ENCODE measurements around the gene CCDC116.
"Not testable (repeated sequence)": the region's sequence is repeated elsewhere in the genome, so short reads cannot be mapped to it uniquely, and the experiment has no call there.

Gene CCDC116

DNA sequence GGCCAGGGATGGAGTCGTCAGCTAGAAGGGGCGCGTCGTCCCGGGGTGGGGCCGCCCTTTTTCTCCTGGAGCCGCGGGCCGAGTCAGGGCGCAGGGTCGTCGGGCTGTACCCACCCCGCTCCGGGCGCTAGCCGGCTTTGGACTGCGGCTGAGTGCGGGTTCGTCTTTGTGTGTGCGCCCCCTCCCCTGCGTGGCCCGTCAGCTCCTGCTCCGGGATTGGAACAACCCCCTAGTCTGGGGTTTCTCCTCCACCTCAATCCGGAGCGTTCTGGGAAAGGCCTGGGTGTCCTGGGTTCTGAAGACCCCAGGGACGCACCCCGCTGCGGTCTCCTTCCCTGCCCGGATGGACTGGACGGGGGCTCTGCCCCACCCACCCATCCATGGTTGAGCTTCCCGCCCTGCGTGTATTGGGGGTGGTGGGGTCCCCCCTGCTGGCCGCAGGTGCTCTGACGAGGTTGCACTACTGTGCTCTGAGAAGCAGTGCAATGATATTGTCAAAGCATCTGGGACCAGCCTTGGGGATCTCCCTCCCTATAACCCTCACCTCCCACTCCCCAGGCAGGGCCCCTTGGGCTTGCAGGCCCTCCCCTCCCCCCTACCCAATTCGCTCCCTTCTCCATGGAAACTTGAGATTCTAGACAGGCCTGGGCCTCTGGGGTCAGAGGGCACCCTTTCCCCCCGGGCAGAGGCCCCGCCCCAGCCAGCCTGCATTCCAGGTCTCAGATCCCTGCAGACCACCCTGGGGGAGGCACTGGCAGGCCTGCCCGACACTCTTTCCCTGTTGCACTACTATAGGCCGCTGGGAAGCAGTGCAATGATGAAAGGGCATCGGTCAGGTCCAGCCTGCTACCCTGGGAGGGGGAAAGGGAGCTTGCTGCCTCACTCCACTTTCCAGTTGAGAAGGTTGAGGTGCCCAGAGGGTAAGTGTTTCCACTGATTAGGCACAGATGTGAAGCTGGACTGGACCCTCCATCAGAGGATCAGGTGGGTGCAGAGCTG, 20.3 kb downstream of the CCDC116 start:
- no peak for DNase-seq

DNA sequence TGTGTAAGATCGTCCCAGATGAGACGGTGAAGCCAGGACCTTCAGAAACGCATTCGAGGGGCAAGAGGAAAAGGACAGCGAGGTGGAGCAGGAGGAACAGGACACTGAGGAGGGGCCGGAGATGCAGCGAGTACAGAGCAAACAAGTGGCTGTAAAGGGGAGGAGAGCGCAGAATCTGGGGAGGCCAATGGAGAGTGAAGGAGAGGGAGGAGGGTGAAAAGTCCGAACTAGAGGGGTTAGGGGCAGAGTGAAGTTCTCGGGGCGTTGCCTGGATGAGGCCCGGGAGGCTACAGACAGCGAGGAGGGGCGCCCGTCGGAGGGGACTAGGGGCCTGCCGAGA, 24.4 kb downstream of the CCDC116 start:
- no peak for DNase-seq

DNA sequence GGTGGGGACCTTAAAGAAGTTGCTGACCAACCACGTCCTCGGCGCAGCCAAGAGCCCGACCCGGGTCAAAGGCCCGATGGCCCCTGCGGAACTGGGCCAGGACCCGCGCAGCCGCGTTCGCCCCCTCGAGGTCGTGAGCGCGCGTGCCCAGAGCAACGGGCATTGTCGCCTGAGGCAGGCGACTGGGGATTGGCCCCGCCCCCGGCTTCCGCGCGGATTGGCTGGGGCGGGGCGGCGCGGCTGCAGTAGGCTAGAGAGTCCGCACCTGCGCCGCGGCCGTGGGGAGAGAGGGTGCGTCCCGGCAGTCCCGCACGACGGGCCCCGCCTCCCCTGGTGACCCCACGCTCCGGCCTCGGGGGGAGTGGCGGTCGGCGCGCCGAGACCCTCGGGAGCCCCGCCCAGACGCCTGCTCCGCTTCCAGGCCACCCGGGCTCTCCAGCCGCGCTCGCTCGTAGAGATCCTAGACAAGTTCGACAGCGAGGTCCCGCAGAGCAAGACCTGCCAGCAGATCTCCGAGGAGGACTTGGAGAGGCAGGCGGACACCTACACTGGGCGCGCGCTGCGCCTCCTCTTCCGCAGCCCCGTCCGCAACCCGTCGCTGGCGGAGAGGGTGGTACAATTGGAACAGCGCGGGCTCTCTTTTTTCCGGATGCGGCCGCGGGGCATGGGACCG, 24.9 kb downstream of the CCDC116 start:
- DNase-seq: no peak

DNA sequence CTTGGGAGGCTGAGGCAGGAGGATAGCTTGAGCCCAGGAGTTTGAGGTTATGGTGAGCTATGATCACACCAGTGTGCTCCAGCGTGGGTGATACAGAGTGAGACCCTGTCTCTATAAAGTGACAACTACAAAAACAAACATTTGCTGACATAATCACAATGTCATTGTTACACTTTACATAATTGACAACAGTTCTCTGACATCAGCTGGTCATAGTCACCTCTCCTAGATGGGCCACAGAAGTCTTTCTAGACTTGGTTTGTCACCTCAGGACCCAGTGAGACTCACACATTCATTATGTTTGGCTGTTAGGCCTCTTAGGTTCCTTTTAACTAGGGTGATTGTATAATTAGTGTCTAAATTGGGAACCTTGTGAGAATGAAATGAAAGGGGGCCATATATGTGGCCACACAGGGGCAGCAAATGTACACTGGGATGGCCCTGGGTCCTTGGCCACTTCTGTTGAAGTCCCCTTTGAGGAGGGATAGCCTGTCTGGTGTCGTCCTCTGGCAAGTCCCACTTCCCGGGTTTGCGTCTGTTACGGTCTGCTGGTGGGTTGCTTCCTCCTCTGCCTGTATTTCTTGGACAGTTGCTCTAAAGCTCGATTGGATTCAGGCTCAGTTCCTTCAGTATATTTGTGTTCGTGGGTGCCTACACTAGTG, 27.4 kb downstream of the CCDC116 start:
- DNase-seq: no peak

DNA sequence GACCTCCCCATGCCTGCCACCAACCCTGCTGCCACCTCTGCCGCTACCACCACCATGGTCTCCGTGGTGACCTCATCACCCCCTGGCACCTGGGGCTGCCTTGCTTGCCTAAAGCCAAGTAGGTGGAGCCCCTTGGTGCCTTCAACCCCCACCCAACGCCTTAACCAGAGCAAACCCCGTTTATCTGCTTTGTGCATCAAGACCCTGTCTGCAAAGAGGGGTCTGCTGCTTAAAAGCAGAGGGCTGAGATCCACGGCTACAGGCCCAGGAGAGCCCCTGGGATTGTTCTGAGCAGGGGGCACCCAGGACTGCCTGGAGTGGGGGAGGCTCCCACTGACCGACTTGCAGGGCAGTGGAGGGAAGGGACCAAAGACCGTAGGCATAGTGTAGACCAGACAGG, 28.3 kb downstream of the CCDC116 start:
- no peak for DNase-seq

DNA sequence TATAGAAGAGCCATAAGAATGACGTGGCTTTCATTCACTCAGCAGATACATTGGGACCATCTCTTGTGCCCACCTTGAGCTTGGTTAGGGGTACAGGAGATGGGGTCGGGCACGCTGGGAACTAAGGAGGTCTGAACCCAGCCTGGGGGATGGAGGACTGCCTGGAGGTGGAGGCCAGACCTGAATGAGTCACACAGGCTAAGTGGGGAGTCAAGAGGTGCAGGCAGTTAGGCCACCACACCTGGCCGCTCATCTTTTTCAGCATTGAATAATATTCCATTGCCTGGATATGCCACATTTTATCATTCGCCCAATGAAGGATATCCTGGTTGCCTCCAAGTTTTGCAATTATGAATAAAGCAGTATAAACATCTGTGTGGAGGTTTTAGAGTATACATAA, 29.4 kb downstream of the CCDC116 start:
- no peak for DNase-seq

DNA sequence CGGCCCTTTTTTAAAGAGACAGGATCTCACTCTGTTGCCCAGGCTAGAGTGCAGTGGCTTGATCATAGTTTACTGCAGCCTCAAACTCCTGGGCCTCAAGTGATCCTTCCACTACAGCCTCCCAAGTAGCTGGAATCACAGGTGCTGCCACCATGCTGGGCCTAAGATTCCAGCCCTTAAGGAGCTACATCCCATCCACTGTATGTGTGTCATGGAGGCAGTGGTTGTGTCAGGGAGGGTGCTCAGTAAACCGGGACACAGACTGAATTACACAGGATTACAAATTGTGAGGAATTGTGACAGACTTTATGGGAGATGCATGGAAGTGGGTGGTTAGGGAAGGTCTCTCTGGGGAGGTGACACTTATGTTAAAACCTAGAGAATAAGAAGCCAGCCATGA, 31.2 kb downstream of the CCDC116 start:
- DNase-seq: no peak

DNA sequence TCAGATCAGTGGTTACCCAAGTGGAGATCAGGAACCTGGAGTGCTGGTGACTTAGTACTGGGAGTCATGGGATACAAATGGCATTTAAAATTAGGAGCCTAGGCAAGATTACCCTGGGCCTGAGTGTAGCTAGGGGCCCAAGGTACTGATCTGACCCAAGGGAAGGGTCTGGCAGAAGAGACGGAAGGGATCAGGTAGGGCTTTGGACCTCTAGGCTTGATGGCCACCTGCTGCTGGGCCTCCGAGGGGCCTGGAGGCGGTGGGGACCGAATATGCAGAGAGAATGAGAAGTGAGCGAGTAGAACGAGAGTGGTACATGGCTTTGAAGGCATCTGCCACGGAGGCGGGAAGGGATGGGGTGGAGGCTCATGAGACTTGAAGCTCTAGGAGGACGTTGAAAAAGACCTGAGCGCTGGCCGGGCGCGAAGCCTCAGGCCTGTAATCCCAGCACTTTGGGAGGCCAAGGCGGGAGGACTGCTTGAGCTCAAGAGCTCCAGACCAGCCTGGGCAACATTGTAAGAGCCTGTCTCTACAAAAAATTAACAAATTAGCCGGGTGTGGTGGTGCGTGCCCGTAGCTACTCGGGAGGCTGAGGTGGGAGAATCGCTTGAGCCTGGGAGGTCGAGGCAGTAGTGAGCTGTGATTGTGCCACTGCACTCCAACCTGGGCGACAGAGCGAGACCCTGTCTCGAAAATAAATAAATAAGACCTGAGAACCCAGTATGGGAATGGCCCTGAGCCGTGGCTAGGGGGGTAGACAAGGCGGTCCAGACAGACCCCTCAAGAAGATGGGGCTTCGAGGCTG, 32.7 kb downstream of the CCDC116 start:
- DNase-seq: no peak

DNA sequence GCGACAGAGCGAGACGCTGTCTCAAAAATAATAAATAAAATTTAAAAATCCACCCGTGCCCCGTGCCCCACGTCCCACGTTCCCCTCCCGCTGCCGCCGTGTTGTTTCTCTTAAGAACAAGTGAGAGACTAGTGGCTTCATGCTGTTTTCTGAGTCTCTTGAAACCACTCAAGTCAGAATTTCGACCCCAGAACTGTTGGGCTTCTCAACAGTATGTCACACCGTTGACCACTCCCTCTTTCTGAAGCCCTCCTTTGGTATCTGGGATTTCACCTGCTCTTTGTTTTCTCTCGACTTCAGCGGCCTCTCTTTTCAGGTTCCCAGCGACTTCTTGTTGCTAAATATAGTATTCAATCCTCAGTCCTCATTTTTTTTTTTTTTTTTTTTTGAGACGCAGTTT, 34.2 kb downstream of the CCDC116 start:
- DNase-seq: no peak

DNA sequence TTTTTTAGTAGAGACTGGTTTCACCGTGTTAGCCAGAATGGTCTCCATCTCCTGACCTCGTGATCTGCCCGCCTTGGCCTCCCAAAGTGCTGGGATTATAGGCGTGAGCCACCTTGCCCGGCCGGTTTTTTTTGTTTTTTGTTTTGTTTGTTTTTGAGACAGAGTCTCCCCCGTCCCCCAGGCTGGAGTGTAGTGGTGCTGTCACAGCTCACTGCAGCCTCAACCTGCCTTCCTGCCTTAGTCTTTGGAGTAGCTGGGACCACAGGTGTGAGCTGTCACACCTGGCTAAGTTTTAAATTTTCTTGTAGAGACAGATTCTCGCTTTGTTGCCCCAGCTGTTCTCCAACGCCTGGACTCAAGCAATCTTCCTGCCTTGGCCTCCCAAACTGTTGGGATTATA, 36.5 kb downstream of the CCDC116 start:
- DNase-seq: no peak

DNA sequence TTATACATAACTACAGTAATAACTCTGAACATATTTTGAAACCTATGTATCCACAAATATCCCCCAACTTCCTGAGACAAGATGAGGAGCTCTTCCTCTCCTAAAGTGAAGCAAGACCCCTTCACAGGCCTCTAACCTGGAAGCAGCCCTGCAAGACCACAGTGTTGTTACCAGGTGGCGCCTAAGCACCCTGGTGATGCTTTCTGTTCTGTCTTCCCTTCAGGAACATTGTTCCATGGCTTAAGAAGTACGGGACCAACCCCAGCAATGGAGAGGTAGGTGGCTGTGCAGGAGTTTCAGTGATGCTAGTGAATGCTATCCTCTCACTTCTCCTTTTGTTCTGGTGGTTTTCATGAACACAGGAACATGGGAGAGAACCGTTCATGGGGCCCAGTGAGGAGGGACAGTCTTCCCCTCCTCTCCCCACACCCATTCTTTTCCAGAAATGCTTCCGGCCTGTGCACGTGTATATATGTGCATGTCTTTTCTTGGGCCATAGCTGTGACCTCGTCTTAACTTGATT, 39.6 kb downstream of the CCDC116 start:
- DNase-seq: no peak

DNA sequence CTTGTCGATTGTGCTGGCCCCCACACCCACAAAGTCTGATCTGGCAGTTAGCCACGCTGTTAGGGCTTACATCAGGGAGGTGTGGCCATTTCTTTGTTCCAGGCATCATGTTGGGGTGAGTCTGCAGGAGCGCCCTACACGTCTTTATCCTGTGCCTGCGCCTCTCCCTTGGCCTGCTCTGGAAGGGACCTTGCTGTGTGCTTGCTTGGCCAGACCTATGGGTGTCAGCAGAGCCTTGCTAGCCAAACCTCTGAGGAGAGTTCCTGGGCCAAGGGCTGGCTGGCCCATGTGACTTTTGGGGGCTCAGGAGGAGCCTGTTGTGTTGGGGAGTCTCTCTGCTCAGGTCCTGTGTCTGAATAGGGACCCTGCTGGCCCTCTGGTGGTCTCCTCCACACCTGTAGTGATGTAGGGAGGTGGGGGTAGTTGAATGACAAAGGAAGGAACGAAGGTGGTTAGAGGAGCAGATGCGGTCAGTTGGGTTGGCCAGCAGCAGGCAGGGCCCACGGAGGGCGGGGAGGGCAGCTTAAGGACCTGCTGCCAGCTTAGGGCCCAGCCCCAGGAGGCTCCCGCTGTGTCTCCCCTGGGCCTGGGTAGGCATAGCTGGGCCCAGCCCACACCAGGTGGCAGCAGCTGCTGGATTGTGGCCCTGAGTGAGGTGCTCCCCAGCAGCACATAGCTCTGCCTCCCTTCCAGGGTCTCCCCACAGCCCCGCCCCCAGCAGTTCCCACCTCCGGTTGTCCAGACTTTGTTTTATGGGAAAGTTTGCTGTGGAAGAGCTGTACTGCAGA, 41.2 kb downstream of the CCDC116 start:
- no peak for DNase-seq

DNA sequence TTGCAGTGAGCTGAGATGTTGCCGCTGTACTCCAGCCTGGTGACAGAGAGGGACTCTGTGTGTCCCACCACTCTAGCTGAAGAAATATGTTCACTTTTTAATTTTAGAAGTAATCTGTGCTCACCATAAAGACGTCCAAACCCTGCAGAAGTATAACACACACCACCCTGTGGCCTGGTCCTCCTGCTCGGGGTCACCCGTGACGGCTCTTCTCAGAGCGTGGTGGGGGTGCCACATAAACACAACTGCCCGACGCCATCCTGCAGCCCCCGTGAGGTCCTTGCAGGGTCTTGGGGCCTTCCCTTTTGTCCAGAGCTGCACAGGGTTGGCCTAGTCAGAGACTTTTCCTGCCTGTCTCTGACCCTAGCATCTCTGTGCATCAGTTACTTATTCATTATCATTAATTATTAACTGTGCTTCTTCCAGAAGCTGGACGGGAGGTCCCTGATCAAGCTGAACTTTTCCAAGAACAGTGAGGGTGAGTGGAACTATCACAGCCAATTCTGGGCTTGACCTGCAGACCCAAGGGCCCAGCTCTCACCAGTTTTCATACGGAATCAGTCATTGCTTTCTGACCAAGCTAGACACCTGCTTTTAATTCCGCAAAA, 42.2 kb downstream of the CCDC116 start:
- no peak for DNase-seq

DNA sequence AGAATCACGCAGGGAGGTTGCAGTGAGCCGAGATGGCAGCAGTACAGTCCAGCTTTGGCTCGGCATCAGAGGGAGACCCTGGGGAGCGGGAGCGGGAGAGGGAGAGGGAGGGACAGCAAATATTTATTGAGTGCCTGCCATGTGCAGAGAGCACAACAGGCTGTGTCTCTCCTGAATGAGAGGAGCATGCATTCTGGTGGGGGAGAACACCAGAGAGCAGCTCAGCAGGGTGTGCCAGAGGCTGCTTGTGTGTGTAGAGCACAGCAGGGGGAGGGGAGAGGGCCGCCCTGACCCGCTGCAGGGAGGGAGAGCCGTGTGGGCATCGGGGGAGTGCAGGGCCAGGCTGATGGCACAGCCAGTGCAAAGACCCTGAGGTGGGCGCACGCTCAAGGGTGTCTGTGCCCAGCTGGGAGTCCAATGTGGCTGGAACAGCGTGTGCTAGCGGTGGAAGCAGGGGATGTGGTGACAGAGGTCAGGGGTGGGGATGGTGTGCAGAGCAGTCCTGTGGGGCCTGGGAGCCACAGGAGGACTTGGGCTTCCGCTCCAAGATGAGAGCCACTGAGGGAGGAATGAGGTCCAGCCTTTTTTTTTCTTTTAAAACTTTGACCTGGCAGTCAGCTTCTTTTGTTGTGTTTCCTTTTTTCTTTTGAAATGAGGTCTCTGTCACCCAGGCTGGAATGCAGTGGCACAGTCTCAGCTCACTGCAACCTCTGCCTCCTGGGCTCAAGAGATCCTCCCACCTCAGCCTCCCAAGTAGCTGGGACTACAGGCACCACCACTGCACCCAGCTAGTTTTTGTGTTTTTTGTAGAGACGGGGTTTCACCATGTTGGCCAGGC, 45.3 kb downstream of the CCDC116 start:
- no peak for DNase-seq

DNA sequence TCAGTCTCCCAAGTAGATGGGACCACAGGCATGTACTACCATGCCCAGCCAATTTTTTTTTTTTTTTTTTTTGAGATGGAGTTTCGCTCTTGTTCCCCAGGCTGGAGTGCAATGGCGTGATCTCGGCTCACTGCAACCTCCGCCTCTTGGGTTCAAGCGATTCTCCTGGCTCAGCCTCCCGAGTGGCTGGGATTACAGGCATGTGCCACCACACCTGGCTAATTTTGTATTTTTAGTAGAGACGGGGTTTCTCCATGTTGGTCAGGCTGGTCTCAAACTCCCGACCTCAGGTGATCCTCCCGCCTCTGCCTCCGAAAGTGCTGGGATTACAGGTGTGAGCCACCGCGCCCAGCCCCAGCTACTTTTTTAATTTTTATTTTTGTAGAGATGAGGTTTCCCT, 46.3 kb downstream of the CCDC116 start:
- not testable (repeated sequence) for DNase-seq

DNA sequence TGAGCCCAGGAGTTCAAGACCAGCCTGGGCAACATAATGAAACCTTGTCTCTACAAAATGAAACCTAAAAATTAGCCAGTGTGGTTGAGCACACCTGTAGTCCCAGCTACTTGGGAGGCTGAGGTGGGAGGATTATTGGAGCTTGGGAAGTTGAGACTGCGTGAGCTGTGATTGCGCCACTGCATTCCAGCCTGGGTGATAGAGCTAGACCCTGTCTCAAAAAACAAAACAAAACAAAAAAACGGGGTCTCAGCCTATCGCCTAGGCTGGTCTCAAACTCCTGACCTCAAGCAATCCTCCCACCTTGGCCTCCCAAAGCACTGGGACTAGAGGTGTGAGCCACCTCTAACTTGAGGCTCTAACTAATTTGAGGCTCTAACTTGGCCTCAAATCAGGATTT, 46.8 kb downstream of the CCDC116 start:
- DNase-seq: no peak

DNA sequence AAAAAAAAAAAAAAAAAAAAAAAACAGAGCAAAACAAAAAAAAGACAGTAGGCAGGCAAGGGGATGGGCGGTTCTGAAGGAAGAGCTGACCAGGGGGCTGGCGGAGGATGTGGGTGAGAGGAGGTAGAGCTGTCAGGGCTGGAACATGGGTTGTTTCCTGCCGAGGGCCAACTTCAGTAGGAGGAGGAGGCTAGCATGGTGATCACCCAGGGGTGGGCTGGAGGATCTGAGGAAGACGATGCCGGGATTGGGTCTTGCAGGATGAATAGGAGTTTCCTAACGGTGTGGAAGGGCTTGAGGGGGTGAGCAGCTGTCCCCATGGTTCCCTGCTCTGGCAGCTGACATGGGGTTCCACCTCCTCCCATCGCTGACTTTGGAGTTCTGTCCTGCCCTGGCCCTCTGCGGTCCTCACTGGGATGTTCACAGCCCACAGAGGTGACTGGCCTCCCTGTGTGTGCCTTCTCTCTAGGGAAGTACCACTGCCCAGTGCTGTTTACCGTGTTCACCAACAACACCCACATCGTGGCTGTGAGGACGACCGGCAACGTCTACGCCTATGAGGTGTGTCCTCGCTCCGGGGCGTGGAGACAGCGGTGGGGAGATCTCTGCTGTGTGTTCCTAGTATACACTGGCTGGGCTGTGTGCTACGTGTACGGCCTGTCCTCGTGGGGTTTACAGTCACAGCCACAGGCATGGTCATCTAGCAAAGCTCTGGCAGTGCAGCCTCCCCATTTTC, 48.4 kb downstream of the CCDC116 start:
- DNase-seq: no peak

DNA sequence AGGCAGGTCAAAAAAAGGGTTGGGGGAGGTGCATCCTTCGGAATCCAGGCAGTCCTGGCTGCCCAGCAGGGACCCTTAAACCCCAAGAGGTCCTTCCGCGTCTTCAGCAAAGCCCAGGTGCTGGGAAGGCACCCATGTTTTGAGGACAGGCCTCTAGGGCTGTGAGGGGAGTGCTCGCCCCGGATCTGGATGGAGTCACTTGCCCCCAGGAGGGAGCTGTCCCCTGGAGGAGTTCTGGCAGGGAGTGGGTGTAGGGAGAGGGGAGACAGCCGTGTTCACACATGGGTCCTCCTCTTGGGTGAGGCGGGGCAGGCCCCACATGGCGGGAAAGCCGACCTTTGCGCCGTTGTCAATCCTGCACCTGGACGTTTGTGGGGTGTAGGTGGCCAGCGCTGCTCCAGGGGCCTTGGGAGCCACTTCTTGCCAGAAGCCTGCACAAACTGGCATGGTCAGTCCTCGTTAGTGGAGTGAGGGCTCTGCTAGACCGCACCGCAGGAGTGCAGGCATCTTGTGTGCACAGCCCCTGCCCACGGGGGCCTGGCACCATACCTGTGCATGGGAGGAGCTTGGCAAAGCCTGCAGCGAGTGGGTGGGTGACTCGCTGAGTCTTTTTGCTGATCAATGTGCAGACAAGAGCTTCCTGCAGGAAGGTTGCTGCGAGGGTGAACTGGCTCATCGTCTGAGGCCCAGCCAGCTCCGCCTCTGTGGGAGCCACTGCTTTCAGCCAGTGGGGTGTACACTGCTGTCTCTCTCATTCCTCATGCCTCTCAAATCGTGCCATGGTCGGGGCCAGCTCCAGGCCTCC, 49.2 kb downstream of the CCDC116 start:
- DNase-seq: no peak
